Hepatocyte (in vitro differentiated cells): ENCODE data around the gene CCNI. TPM values are rescaled to one million over a fixed set of nuclear protein-coding genes. Genes with fewer than 3 reads are reported as not detected.

Source experiments
- DNase-seq: peaks from one replicate; pipeline ENCODE4 v3.0.0-alpha.2; 2016; ENCODE audit warnings: low spot score
- H2AFZ ChIP-seq: fragments of 200-600 bp; sonication (generic); 2 replicates; pipeline ENCODE4 v1.6.0; 2016; ENCODE audit warnings: antibody characterized with exemption, mild to moderate bottlenecking
- H3K27ac ChIP-seq: fragments of 200-600 bp; sonication (generic); 2 replicates; pipeline ENCODE4 v1.5.1; 2016; ENCODE audit warnings: mild to moderate bottlenecking
- H3K27me3 ChIP-seq: fragments of 200-600 bp; sonication (generic); 2 replicates; pipeline ENCODE4 v1.6.1; 2016
- H3K36me3 ChIP-seq: fragments of 200-600 bp; sonication (generic); replicated peaks from 2 replicates; pipeline ENCODE4 v1.5.1; 2016; ENCODE audit warnings: low read depth; ENCODE audit not compliant: insufficient read depth
- H3K4me1 ChIP-seq: fragments of 200-600 bp; sonication (generic); 2 replicates; pipeline ENCODE4 v1.5.1; 2016; ENCODE audit warnings: mild to moderate bottlenecking, moderate library complexity; ENCODE audit not compliant: insufficient read depth
- H3K4me2 ChIP-seq: fragments of 200-600 bp; sonication (generic); 2 replicates; pipeline ENCODE4 v1.6.0; 2016
- H3K4me3 ChIP-seq: fragments of 200-600 bp; sonication (generic); 2 replicates; pipeline ENCODE4 v1.5.1; 2016; ENCODE audit warnings: mild to moderate bottlenecking
- H3K79me2 ChIP-seq: fragments of 200-600 bp; sonication (generic); 2 replicates; pipeline ENCODE4 v1.6.0; 2017; ENCODE audit warnings: mild to moderate bottlenecking
- H3K9me2 ChIP-seq: fragments of 200-600 bp; sonication (generic); replicated peaks from 2 replicates; pipeline ENCODE4 v1.6.0; 2017; ENCODE audit warnings: mild to moderate bottlenecking; ENCODE audit not compliant: insufficient read depth
- H3K9me3 ChIP-seq: fragments of 200-600 bp; sonication (generic); 2 replicates; pipeline ENCODE4 v1.5.1; 2016; ENCODE audit warnings: low read depth, mild to moderate bottlenecking
- H4K20me1 ChIP-seq: fragments of 200-600 bp; sonication (generic); 2 replicates; pipeline ENCODE4 v1.6.0; 2016; ENCODE audit warnings: mild to moderate bottlenecking; ENCODE audit not compliant: insufficient read depth, poor library complexity, severe bottlenecking
- EZH2 ChIP-seq: fragments of 200-600 bp; sonication (generic); IDR thresholded peaks from 2 replicates; pipeline ENCODE4 v1.6.1; 2016; ENCODE audit warnings: antibody characterized with exemption, mild to moderate bottlenecking, borderline replicate concordance
- EZH2phosphoT487 ChIP-seq: fragments of 200-600 bp; sonication (generic); IDR thresholded peaks from one replicate; pipeline ENCODE4 v1.6.1; 2018; ENCODE audit warnings: antibody characterized with exemption, mild to moderate bottlenecking, low read depth, moderate library complexity; ENCODE audit not compliant: unreplicated experiment, severe bottlenecking
- WGBS: methylation state at CpG from one replicate; pipeline ENCODE4 v1.1.6; 2016; ENCODE audit warnings: low lambda C conversion rate; ENCODE audit errors: missing lambda C conversion rate; 5-methylcytosine and 5-hydroxymethylcytosine counted together
- polyA plus RNA-seq: library from polyadenylated mRNA; unstranded; fragments of >200 nt; fragmentation: Nextera tagmentation; extraction: Ambion mirVana; gene quantifications from 2 replicates; pipeline ENCODE4 v1.2.1, GENCODE V29; 2016
- total RNA-seq: library from RNA; depleted of rRNA; stranded (reverse); fragments of >200 nt; gene quantifications from 2 replicates; pipeline ENCODE4 v1.2.3, GENCODE V29; 2014
- TF ChIP-seq, protein P1 (sequence below): fragments of 200-600 bp; sonication (generic); IDR thresholded peaks from 2 replicates; pipeline ENCODE4 v1.5.1; 2016; ENCODE audit warnings: antibody characterized with exemption, mild to moderate bottlenecking; ENCODE audit not compliant: poor library complexity

Gene CCNI
- total and polyA plus RNA-seq, 2 experiments from 2014 or later, result 160 to 212 TPM

DNA sequence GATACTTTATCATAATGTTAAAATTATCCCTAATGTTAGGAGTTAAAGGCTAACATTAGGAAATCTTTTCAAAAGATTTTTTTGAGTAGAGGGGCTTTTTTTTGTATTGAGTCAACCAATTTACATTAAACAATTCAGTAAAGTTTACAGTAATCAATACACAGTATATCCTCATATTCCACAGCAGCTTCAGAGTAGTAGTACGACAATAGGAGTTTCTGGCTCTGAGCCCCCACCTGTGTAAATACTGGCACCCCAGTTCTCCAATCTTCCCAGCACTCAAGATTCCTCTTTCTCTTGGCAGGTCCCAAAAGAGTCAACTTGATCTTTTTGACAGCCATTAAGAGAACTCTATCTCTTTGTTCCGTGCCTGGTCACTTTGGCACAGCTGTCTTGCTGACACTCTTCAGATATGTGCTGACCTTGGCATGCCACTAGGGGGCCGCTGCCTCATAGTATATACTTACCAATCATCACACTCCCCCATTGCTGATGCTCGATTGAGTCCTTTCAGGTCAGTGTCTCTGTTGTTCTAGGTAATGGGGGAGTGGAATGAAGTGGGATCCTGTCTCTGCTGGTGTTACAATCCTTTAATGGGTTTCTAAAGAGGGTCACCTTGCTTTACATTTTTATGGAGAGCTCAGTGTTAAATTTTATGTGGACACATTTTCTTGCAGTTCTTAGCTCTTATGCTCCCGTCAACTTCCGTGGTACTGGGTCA lies 19.5 kb upstream of the CCNI start:
- peak; percentile 82 for DNase-seq
- WGBS, result 49% methylated on average over 6 of the region's 6 CpGs

DNA sequence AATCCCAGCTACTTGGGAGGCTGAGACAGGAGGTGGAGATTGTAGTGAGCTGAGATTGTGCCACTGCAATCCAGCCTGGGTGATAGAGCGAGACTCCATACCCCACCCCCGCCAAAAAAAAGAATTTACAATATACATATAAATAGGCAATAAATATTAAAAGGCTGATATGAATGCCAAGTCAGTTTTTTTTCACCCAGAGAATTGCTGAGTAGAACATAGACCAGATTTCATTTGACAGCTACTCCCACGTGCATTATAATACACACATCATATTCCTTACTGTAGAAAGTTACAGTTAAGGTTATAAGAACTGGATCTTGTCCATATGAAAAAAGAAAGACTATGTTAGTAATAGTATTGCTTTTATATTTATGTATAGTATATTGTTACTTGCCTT lies 18.7 kb upstream of the CCNI start:
- H3K4me1 ChIP-seq, result peaks cover 3% of the 10 kb centered on the region
- WGBS, result 86% methylated on average over 3 of the region's 3 CpGs
- no peaks in the 10 kb centered on the region for H3K79me2 ChIP-seq
- H3K9me2 ChIP-seq, result no peaks in the 10 kb centered on the region
- no peaks in the 10 kb centered on the region for H3K9me3 ChIP-seq
- no peaks in the 10 kb centered on the region for H3K36me3 ChIP-seq
- H4K20me1 ChIP-seq, result no peaks in the 10 kb centered on the region
- DNase-seq, result no peak
- no peaks in the 10 kb centered on the region for H3K27me3 ChIP-seq
- H2AFZ ChIP-seq, result no peak overlapping the region
- TF ChIP-seq EZH2 (no peak), EZH2phosphoT487 (no peak)
- TF ChIP-seq, protein P1, sequence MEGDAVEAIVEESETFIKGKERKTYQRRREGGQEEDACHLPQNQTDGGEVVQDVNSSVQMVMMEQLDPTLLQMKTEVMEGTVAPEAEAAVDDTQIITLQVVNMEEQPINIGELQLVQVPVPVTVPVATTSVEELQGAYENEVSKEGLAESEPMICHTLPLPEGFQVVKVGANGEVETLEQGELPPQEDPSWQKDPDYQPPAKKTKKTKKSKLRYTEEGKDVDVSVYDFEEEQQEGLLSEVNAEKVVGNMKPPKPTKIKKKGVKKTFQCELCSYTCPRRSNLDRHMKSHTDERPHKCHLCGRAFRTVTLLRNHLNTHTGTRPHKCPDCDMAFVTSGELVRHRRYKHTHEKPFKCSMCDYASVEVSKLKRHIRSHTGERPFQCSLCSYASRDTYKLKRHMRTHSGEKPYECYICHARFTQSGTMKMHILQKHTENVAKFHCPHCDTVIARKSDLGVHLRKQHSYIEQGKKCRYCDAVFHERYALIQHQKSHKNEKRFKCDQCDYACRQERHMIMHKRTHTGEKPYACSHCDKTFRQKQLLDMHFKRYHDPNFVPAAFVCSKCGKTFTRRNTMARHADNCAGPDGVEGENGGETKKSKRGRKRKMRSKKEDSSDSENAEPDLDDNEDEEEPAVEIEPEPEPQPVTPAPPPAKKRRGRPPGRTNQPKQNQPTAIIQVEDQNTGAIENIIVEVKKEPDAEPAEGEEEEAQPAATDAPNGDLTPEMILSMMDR, result no peak
- H3K27ac ChIP-seq, result no peak overlapping the region
- no peak overlapping the region for H3K4me3 ChIP-seq
- H3K4me2 ChIP-seq, result no peak overlapping the region

More for the DNA sequence above, 19.5 kb upstream of the CCNI start:
- peaks cover 3% of the 10 kb centered on the region for H3K4me1 ChIP-seq
- H2AFZ ChIP-seq, result no peak overlapping the region
- no peaks in the 10 kb centered on the region for H3K36me3 ChIP-seq
- TF ChIP-seq EZH2 (no peak), EZH2phosphoT487 (no peak)
- TF ChIP-seq, protein P1, result peak; percentile 76
- H3K4me3 ChIP-seq, result no peak overlapping the region
- no peaks in the 10 kb centered on the region for H4K20me1 ChIP-seq
- no peak overlapping the region for H3K27ac ChIP-seq
- no peaks in the 10 kb centered on the region for H3K9me2 ChIP-seq
- H3K9me3 ChIP-seq, result no peaks in the 10 kb centered on the region
- H3K27me3 ChIP-seq, result no peaks in the 10 kb centered on the region
- H3K79me2 ChIP-seq, result no peaks in the 10 kb centered on the region
- H3K4me2 ChIP-seq, result no peak overlapping the region

DNA sequence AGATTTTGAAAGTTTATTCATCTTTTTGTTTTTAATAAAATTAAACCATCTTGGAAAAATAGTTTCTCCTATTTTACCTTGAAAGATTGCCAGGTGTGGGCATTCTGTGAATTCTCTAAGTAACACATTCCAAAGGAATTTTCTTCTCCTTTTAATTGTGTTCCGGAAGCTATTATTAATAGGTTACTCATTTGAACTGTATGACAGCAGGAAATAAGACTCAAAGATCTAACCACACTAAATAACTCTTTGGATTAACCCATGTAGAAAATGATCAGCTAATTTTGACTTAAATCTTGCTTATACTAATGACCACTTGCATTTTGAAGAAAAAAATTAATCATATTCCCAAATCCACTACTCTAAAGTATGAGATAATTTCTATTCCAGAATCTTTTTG lies 17.6 kb upstream of the CCNI start:
- H3K27ac ChIP-seq, result no peak overlapping the region
- H3K79me2 ChIP-seq, result no peaks in the 10 kb centered on the region
- H3K4me3 ChIP-seq, result no peak overlapping the region
- H3K4me2 ChIP-seq, result no peak overlapping the region
- no peak overlapping the region for H2AFZ ChIP-seq
- H3K4me1 ChIP-seq, result peaks cover 3% of the 10 kb centered on the region
- no peak for DNase-seq
- H3K27me3 ChIP-seq, result no peaks in the 10 kb centered on the region
- no peaks in the 10 kb centered on the region for H3K9me3 ChIP-seq
- no peaks in the 10 kb centered on the region for H3K9me2 ChIP-seq
- no peaks in the 10 kb centered on the region for H3K36me3 ChIP-seq
- TF ChIP-seq, protein P1, result no peak
- TF ChIP-seq EZH2, result no peak
- no peak for TF ChIP-seq EZH2phosphoT487
- WGBS, result 77% methylated on average over 1 of the region's 1 CpG
- H4K20me1 ChIP-seq, result no peaks in the 10 kb centered on the region
